GM12878 (cell line): ENCODE results near the gene CSAD. TPM values are rescaled to one million over a fixed set of nuclear protein-coding genes. Genes with fewer than 3 reads are reported as not detected.

Experiments used
- ATAC-seq: fragments of 200-7000 bp; cut with Tn5 transposase; 3 replicates; pipeline ENCODE4 v1.9.1; 2020; ENCODE audit warnings: mild to moderate bottlenecking, moderate library complexity
- BruUV-seq: library from RNA; stranded (reverse); fragments of 400-500 nt; replicated peaks from 2 replicates; lab custom pipeline; 2021; lab: Mats Ljungman, UMichigan
- CTCF ChIA-PET: fragments of 300-600 bp; sonication (Branson Sonifier 250); formaldehyde crosslinking; extraction: SDS; loops from one replicate; lab custom pipeline; 2021; ENCODE audit warnings: inconsistent platforms; lab: Yijun Ruan, JAX
- POLR2A ChIA-PET: fragments of 350-600 bp; formaldehyde crosslinking; extraction: SDS; loops from one replicate; lab custom pipeline; 2021; ENCODE audit warnings: inconsistent platforms; lab: Charles Lee
- RAD21 ChIA-PET: fragments of 300-600 bp; sonication (Branson Sonifier 250); formaldehyde crosslinking; loops from one replicate; lab custom pipeline; 2023; ENCODE audit warnings: antibody characterized with exemption; ENCODE audit not compliant: unreplicated experiment; lab: Charles Lee
- SMC1A ChIA-PET: fragments of 300-600 bp; sonication (Branson Sonifier 250); formaldehyde crosslinking; loops from one replicate; lab custom pipeline; 2023; ENCODE audit not compliant: unreplicated experiment, uncharacterized antibody; lab: Charles Lee
- DNase-seq: peaks from one replicate; pipeline ENCODE4 v3.0.0-alpha.2; 2011; ENCODE audit warnings: low read depth, low spot score
- FAIRE-seq: peaks from 3 replicates; lab custom pipeline; 2011; peaks lifted over from hg19 to GRCh38; lab: Jason Lieb, UNC
- H2AFZ ChIP-seq: 2 replicates; pipeline ENCODE4 v1.6.0; 2011; ENCODE audit warnings: low read depth, low read length, control low read depth; ENCODE audit not compliant: control insufficient read depth
- H3K27ac ChIP-seq: 2 replicates; pipeline ENCODE4 v1.5.1; 2011; ENCODE audit warnings: control low read depth; ENCODE audit not compliant: control insufficient read depth, insufficient read depth
- H3K27me3 ChIP-seq, 2 experiments: replicated peaks in 1 of 2; 2 replicates each; pipeline versions ENCODE4 v1.6.0 to v1.6.1; 2011; ENCODE audit warnings: low read length in 1 of 2; ENCODE audit not compliant: control insufficient read depth in 2 of 2, insufficient read depth in 2 of 2
- H3K36me3 ChIP-seq, 2 experiments: 2 replicates each; pipeline ENCODE4 v1.5.1; 2011; ENCODE audit warnings: low read length in 1 of 2; ENCODE audit not compliant: control insufficient read depth in 2 of 2, insufficient read depth in 2 of 2
- H3K4me1 ChIP-seq: 2 replicates; pipeline ENCODE4 v1.6.1; 2011; ENCODE audit warnings: mild to moderate bottlenecking, low read length, moderate library complexity, mixed read lengths; ENCODE audit not compliant: control insufficient read depth, insufficient read depth
- H3K4me2 ChIP-seq: 2 replicates; pipeline ENCODE4 v1.6.0; 2011; ENCODE audit warnings: control low read depth; ENCODE audit not compliant: control insufficient read depth, insufficient read depth
- H3K4me3 ChIP-seq: fragments of 200-600 bp; sonication (generic); 2 replicates; pipeline ENCODE4 v1.5.1; 2016
- H3K79me2 ChIP-seq: 2 replicates; pipeline ENCODE4 v1.6.0; 2011; ENCODE audit warnings: low read length; ENCODE audit not compliant: control insufficient read depth, insufficient read depth
- H3K9ac ChIP-seq: 2 replicates; pipeline ENCODE4 v1.8.0; 2011; ENCODE audit warnings: low read length, control low read depth, mixed read lengths; ENCODE audit not compliant: control insufficient read depth, insufficient read depth
- H3K9me3 ChIP-seq: replicated peaks from 3 replicates; pipeline ENCODE4 v1.5.1; 2011; ENCODE audit warnings: mild to moderate bottlenecking, low read length; ENCODE audit not compliant: control insufficient read depth, insufficient read depth
- H4K20me1 ChIP-seq: 2 replicates; pipeline ENCODE4 v1.6.0; 2011; ENCODE audit not compliant: control insufficient read depth, insufficient read depth
- ATF3 ChIP-seq: IDR thresholded peaks from 2 replicates; pipeline ENCODE4 v1.6.1; 2011; ENCODE audit warnings: low read depth, mild to moderate bottlenecking, low read length, moderate library complexity, borderline replicate concordance; ENCODE audit errors: extremely low read depth
- POU2F2 ChIP-seq: IDR thresholded peaks from 3 replicates; pipeline ENCODE4 v1.6.1; 2011; ENCODE audit warnings: low read depth, mild to moderate bottlenecking, low read length, borderline replicate concordance
- SMARCA5 ChIP-seq: fragments of 450-650 bp; IDR thresholded peaks from 2 replicates; pipeline ENCODE4 v1.6.1; 2017; ENCODE audit warnings: mild to moderate bottlenecking
- ZNF622 ChIP-seq: fragments of 450-650 bp; IDR thresholded peaks from 2 replicates; pipeline ENCODE4 v1.6.1; 2017; ENCODE audit warnings: mild to moderate bottlenecking, inconsistent platforms
- WGBS: methylation state at CpG from one replicate; pipeline ENCODE4 v1.1.6; 2016; ENCODE audit warnings: low lambda C conversion rate; ENCODE audit not compliant: insufficient replicate concordance, insufficient coverage; ENCODE audit errors: missing lambda C conversion rate; 5-methylcytosine and 5-hydroxymethylcytosine counted together
- in situ Hi-C: fragments of 300-500 bp; cut with MboI; formaldehyde crosslinking; loops from 9 replicates; pipeline ENCODE4 v1.14.3; 2018; ENCODE audit warnings: mixed read lengths
- intact Hi-C: fragments of 100-400 bp; cut with micrococcal nuclease; formaldehyde crosslinking; loops from one replicate; pipeline ENCODE4 v1.14.2; 2022; ENCODE audit not compliant: unreplicated experiment
- polyA plus RNA-seq, 11 experiments: library from polyadenylated mRNA; depleted of rRNA in 4 of 11; unstranded in 6 of 11; stranded (reverse) in 5 of 11; fragments of >200 nt; fragmentation: Nextera tagmentation in 4 of 11; fragmentation: Illumina TruSeq in 1 of 11; extraction: Ambion mirVana in 4 of 11; extraction: Trizol in 1 of 11; gene quantifications; 1 replicate in 1 of 11; 2 replicates in 10 of 11; pipeline versions ENCODE4 v1.2.1 to v1.2.3, GENCODE V29; 2011 to 2016; ENCODE audit warnings: inconsistent platforms in 2 of 11, missing spikeins in 2 of 11, low read depth in 1 of 11
- total RNA-seq, 4 experiments: library from RNA; depleted of rRNA in 3 of 4; stranded (reverse); fragments of >200 nt in 3 of 4; fragmentation: Illumina TruSeq in 1 of 4; extraction: Trizol in 1 of 4; gene quantifications; 2 replicates each; pipeline versions ENCODE4 v1.2.1 to v1.2.3, GENCODE V29; 2013 to 2021

Gene CSAD
- total and polyA plus RNA-seq, 10 of the 15 experiments (the other 5 are each of a cell fraction or from before 2014, with no cell fraction given), result 1.1 to 20.4 (median 6.2) TPM

GRCh38 chr12:53115891-53116648 lies 64.7 kb downstream of the CSAD start:
- in situ Hi-C loops, result no loop called here

More at GRCh38 chr12:53115891-53116648, 64.7 kb downstream of the CSAD start:
- H3K79me2 ChIP-seq, result no peaks in the 10 kb centered on the region
- TF ChIP-seq POU2F2 (no peak), ATF3 (no peak), SMARCA5 (peak; percentile 72), ZNF622 (no peak)
- WGBS, result 77% methylated on average over 8 of the region's 8 CpGs
- H3K4me1 ChIP-seq, result no peaks in the 10 kb centered on the region
- no peak for DNase-seq
- no peak overlapping the region for H3K9ac ChIP-seq
- no peaks in the 10 kb centered on the region for H3K27me3 ChIP-seq
- ATAC-seq, result no peak
- RAD21 ChIA-PET, result interaction anchor here (1.0 kb wide), 1 partner anchor 50 kb away, joined by 4 read pairs; no protein-coding TSS in a partner anchor
- H4K20me1 ChIP-seq, result no peaks in the 10 kb centered on the region
- intact Hi-C loops, result no loop called here
- H3K4me2 ChIP-seq, result no peak overlapping the region
- no peak for FAIRE-seq
- H3K27ac ChIP-seq, result no peak overlapping the region
- POLR2A ChIA-PET, result interaction anchor here (0.7 to 1.0 kb wide), 2 partner anchors 138 to 399 kb away, joined by 5 to 17 read pairs; no protein-coding TSS in a partner anchor
- BruUV-seq, result no TSS peak
- CTCF ChIA-PET, result interaction anchor here (1.5 to 1.7 kb wide), 2 partner anchors 17 to 50 kb away, joined by 4 to 9 read pairs; no protein-coding TSS in a partner anchor
- no peak overlapping the region for H2AFZ ChIP-seq
- SMC1A ChIA-PET, result interaction anchor here (1.0 kb wide), 1 partner anchor 17 kb away, joined by 4 read pairs; no protein-coding TSS in a partner anchor
- no peaks in the 10 kb centered on the region for H3K9me3 ChIP-seq
- no peaks in the 10 kb centered on the region for H3K36me3 ChIP-seq
- H3K4me3 ChIP-seq, result no peak overlapping the region
